HepG2 (cell line): ENCODE measurements around the gene ICAM2. TPM values are rescaled to one million over a fixed set of nuclear protein-coding genes. Genes with fewer than 3 reads are reported as not detected.

ENCODE experiments used
- ATM ChIP-seq: fragments of 450-650 bp; IDR thresholded peaks from 2 replicates; pipeline ENCODE4 v1.7.1; 2017; ENCODE audit warnings: mild to moderate bottlenecking, borderline replicate concordance
- BATF2 ChIP-seq: sonication (generic); formaldehyde crosslinking; IDR thresholded peaks from 2 replicates; pipeline ENCODE4 v1.8.0; 2022; ENCODE audit warnings: mild to moderate bottlenecking, missing genetic modification reagents, moderate library complexity
- HDAC6 ChIP-seq: fragments of 200-600 bp; sonication (generic); IDR thresholded peaks from 2 replicates; pipeline ENCODE4 v1.7.0; 2017; ENCODE audit warnings: mild to moderate bottlenecking, antibody characterized with exemption, low read length, low read depth
- HMG20B ChIP-seq: conservative IDR thresholded peaks from 2 replicates; pipeline ENCODE4 v1.6.1; 2016; ENCODE audit warnings: missing genetic modification reagents, missing compliant biosample characterization
- MYC ChIP-seq: sonication (generic); formaldehyde crosslinking; IDR thresholded peaks from 2 replicates; pipeline ENCODE4 v1.9.0; 2021; ENCODE audit warnings: missing genetic modification reagents, borderline replicate concordance
- NONO ChIP-seq, 2 experiments: fragments of 450-650 bp in 1 of 2; sonication (generic) in 1 of 2; formaldehyde crosslinking in 1 of 2; IDR thresholded peaks in 1 of 2; conservative IDR thresholded peaks in 1 of 2; 2 replicates each; pipeline versions ENCODE4 v1.6.1 to v1.8.0; 2017 to 2022; ENCODE audit warnings: mild to moderate bottlenecking in 1 of 2, missing genetic modification reagents in 1 of 2, moderate library complexity in 1 of 2
- PATZ1 ChIP-seq: sonication (generic); formaldehyde crosslinking; IDR thresholded peaks from 2 replicates; pipeline ENCODE4 v1.4.0; 2020; ENCODE audit warnings: missing genetic modification reagents
- PITX1 ChIP-seq: sonication (generic); formaldehyde crosslinking; IDR thresholded peaks from 2 replicates; pipeline ENCODE4 v1.5.1; 2020; ENCODE audit warnings: mild to moderate bottlenecking, missing genetic modification reagents
- RORA ChIP-seq: sonication (generic); formaldehyde crosslinking; IDR thresholded peaks from 2 replicates; pipeline ENCODE4 v1.5.0; 2020; ENCODE audit warnings: mild to moderate bottlenecking, missing genetic modification reagents, moderate library complexity
- THAP11 ChIP-seq: IDR thresholded peaks from 2 replicates; pipeline ENCODE4 v1.6.1; 2016; ENCODE audit warnings: missing biosample characterization, missing genetic modification reagents
- ZFP41 ChIP-seq: sonication (generic); formaldehyde crosslinking; IDR thresholded peaks from 2 replicates; pipeline ENCODE4 v1.4.0; 2020; ENCODE audit warnings: mild to moderate bottlenecking, missing genetic modification reagents, borderline replicate concordance
- ZNF138 ChIP-seq: sonication (generic); formaldehyde crosslinking; IDR thresholded peaks from 2 replicates; pipeline ENCODE4 v1.5.0; 2020; ENCODE audit warnings: mild to moderate bottlenecking, low read depth, missing genetic modification reagents
- ZNF343 ChIP-seq: sonication (generic); formaldehyde crosslinking; IDR thresholded peaks from 2 replicates; pipeline ENCODE4 v1.4.0; 2020; ENCODE audit warnings: mild to moderate bottlenecking, missing genetic modification reagents
- ZNF484 ChIP-seq: sonication (generic); formaldehyde crosslinking; IDR thresholded peaks from 2 replicates; pipeline ENCODE4 v1.5.1; 2020; ENCODE audit warnings: mild to moderate bottlenecking, low read depth, missing genetic modification reagents, borderline replicate concordance
- ZNF564 ChIP-seq: sonication (generic); formaldehyde crosslinking; IDR thresholded peaks from 2 replicates; pipeline ENCODE4 v1.8.1; 2023; ENCODE audit warnings: mild to moderate bottlenecking, missing genetic modification reagents
- ZNF839 ChIP-seq: sonication (generic); formaldehyde crosslinking; IDR thresholded peaks from 2 replicates; pipeline ENCODE4 v1.4.0; 2020; ENCODE audit warnings: missing genetic modification reagents, mild to moderate bottlenecking, borderline replicate concordance
- polyA plus RNA-seq, 8 experiments: library from polyadenylated mRNA; depleted of rRNA in 3 of 8; stranded (reverse) in 7 of 8; unstranded in 1 of 8; fragments of >200 nt; fragmentation: Illumina TruSeq in 4 of 8; extraction: Trizol in 4 of 8; gene quantifications; 2 replicates each; pipeline versions ENCODE4 v1.2.1 to v1.2.3, GENCODE V29; 2011 to 2016; ENCODE audit warnings: low read depth in 4 of 8, missing spikeins in 1 of 8, mixed read lengths in 1 of 8; ENCODE audit not compliant: insufficient read depth in 1 of 8
- total RNA-seq, 5 experiments: library from RNA; depleted of rRNA; stranded (reverse); fragments of >200 nt; fragmentation: Illumina TruSeq; extraction: Trizol; gene quantifications; 2 replicates each; pipeline ENCODE4 v1.2.3, GENCODE V29; 2016; ENCODE audit warnings: low read depth in 1 of 5
- TF ChIP-seq, protein P1 (sequence below): sonication (generic); formaldehyde crosslinking; IDR thresholded peaks from 2 replicates; pipeline ENCODE4 v1.4.0; 2020; ENCODE audit warnings: missing genetic modification reagents, mild to moderate bottlenecking, borderline replicate concordance

Gene ICAM2
- total and polyA plus RNA-seq, 2 of the 13 experiments (the other 11 are each of a cell fraction or from before 2014, with no cell fraction given): 10.9 to 20.8 TPM

GRCh38 chr17:64007838-64008282, 12.6 kb downstream of the ICAM2 start (continued):
- TF ChIP-seq ZNF564 (CRISPR knock-in tag) (no peak), ATM (no peak), PATZ1 (CRISPR knock-in tag) (no peak), ZNF138 (CRISPR knock-in tag) (no peak), PITX1 (CRISPR knock-in tag) (peak; percentile 71), HMG20B (no peak), RORA (no peak), ZNF343 (no peak), BATF2 (CRISPR knock-in tag) (no peak), THAP11 (CRISPR knock-in tag) (0 out of 2 replicates have a peak, but pooled peaks have one; percentile 24), MYC (CRISPR knock-in tag) (no peak), HDAC6 (no peak), ZFP41 (CRISPR knock-in tag) (no peak), ZNF839 (CRISPR knock-in tag) (no peak), NONO (IDR thresholded peaks at IDR 0.05) (no peak), NONO (CRISPR knock-in tag; conservative IDR thresholded peaks at IDR 0.05) (no peak), ZNF484 (CRISPR knock-in tag) (no peak)
- TF ChIP-seq, protein P1, sequence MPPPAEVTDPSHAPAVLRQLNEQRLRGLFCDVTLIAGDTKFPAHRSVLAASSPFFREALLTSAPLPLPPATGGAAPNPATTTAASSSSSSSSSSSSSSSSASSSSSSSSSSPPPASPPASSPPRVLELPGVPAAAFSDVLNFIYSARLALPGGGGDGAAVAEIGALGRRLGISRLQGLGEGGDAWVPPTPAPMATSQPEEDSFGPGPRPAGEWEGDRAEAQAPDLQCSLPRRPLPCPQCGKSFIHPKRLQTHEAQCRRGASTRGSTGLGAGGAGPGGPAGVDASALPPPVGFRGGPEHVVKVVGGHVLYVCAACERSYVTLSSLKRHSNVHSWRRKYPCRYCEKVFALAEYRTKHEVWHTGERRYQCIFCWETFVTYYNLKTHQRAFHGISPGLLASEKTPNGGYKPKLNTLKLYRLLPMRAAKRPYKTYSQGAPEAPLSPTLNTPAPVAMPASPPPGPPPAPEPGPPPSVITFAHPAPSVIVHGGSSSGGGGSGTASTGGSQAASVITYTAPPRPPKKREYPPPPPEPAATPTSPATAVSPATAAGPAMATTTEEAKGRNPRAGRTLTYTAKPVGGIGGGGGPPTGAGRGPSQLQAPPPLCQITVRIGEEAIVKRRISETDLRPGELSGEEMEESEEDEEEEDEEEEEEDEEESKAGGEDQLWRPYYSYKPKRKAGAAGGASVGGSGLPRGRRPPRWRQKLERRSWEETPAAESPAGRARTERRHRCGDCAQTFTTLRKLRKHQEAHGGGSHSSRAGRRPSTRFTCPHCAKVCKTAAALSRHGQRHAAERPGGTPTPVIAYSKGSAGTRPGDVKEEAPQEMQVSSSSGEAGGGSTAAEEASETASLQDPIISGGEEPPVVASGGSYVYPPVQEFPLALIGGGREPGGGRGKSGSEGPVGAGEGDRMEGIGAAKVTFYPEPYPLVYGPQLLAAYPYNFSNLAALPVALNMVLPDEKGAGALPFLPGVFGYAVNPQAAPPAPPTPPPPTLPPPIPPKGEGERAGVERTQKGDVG: no peak
